ENCODE data around the gene KRTAP10-4.
"Not testable (repeated sequence)": the region's sequence is repeated elsewhere in the genome, so short reads cannot be mapped to it uniquely, and the experiment has no call there.

KRTAP10-4 gene

GRCh38 chr21:44552136-44552535, 21.4 kb upstream of the KRTAP10-4 start:
- Histone ChIP-seq H3K4me1 (ENCODE audit: control insufficient read depth, insufficient read depth, low read length) (no peaks in the 10 kb centered on the region), H3K9ac (ENCODE audit: low read depth, low read length) (no peak overlapping the region), H3K4me3 (ENCODE audit: low read length) (no peak overlapping the region), H3K4me2 (ENCODE audit: low read length) (no peak overlapping the region), H3K27me3 (ENCODE audit: control insufficient read depth, insufficient read depth, low read length) (peaks cover 74% of the 10 kb centered on the region), H3K9me3 (replicated peaks; ENCODE audit: low read length) (no peaks in the 10 kb centered on the region), H3K36me3 (ENCODE audit: insufficient read depth, low read length) (no peaks in the 10 kb centered on the region)

GRCh38 chr21:44552681-44553080, 20.8 kb upstream of the KRTAP10-4 start:
- peaks cover 80% of the 10 kb centered on the region for H3K27me3 ChIP-seq (ENCODE audit: control insufficient read depth, insufficient read depth, low read length)
- no peak overlapping the region for H3K4me2 ChIP-seq (ENCODE audit: low read length)
- H3K36me3 ChIP-seq (ENCODE audit: insufficient read depth, low read length), result no peaks in the 10 kb centered on the region
- no peak overlapping the region for H3K9ac ChIP-seq (ENCODE audit: low read depth, low read length)
- H3K4me1 ChIP-seq (ENCODE audit: control insufficient read depth, insufficient read depth, low read length), result no peaks in the 10 kb centered on the region
- no peak overlapping the region for H3K4me3 ChIP-seq (ENCODE audit: low read length)
- no peaks in the 10 kb centered on the region for H3K9me3 ChIP-seq (replicated peaks; ENCODE audit: low read length)

GRCh38 chr21:44555200-44555875, 18.2 kb upstream of the KRTAP10-4 start:
- Histone ChIP-seq H3K9me3 (replicated peaks; ENCODE audit: low read length) (no peaks in the 10 kb centered on the region), H3K4me3 (ENCODE audit: low read length) (no peak overlapping the region), H3K4me2 (ENCODE audit: low read length) (no peak overlapping the region), H3K27me3 (ENCODE audit: control insufficient read depth, insufficient read depth, low read length) (peaks cover 83% of the 10 kb centered on the region), H3K4me1 (ENCODE audit: control insufficient read depth, insufficient read depth, low read length) (no peaks in the 10 kb centered on the region), H3K36me3 (ENCODE audit: insufficient read depth, low read length) (no peaks in the 10 kb centered on the region), H3K9ac (ENCODE audit: low read depth, low read length) (no peak overlapping the region)

- Histone ChIP-seq H3K4me3 (ENCODE audit: low read length) (no peak overlapping the region), H3K27me3 (ENCODE audit: control insufficient read depth, insufficient read depth, low read length) (peaks cover 75% of the 10 kb centered on the region), H3K9ac (ENCODE audit: low read depth, low read length) (no peak overlapping the region), H3K4me1 (ENCODE audit: control insufficient read depth, insufficient read depth, low read length) (no peaks in the 10 kb centered on the region), H3K36me3 (ENCODE audit: insufficient read depth, low read length) (no peaks in the 10 kb centered on the region), H3K9me3 (replicated peaks; ENCODE audit: low read length) (no peaks in the 10 kb centered on the region), H3K4me2 (ENCODE audit: low read length) (no peak overlapping the region)
Measured at GRCh38 chr21:44556879-44557278, 16.6 kb upstream of the KRTAP10-4 start.

- no peaks in the 10 kb centered on the region for H3K9me3 ChIP-seq (replicated peaks; ENCODE audit: low read length)
- no peak overlapping the region for H3K4me2 ChIP-seq (ENCODE audit: low read length)
- peaks cover 67% of the 10 kb centered on the region for H3K27me3 ChIP-seq (ENCODE audit: control insufficient read depth, insufficient read depth, low read length)
- no peak overlapping the region for H3K9ac ChIP-seq (ENCODE audit: low read depth, low read length)
- no peaks in the 10 kb centered on the region for H3K4me1 ChIP-seq (ENCODE audit: control insufficient read depth, insufficient read depth, low read length)
- no peaks in the 10 kb centered on the region for H3K36me3 ChIP-seq (ENCODE audit: insufficient read depth, low read length)
- no peak overlapping the region for H3K4me3 ChIP-seq (ENCODE audit: low read length)
Measured at GRCh38 chr21:44557491-44558328, 15.8 kb upstream of the KRTAP10-4 start.

- H3K9me3 ChIP-seq (replicated peaks; ENCODE audit: low read length); H3K9ac ChIP-seq (ENCODE audit: low read depth, low read length); H3K36me3 ChIP-seq (ENCODE audit: insufficient read depth, low read length); H3K4me1 ChIP-seq (ENCODE audit: control insufficient read depth, insufficient read depth, low read length); H3K4me2 ChIP-seq (ENCODE audit: low read length); H3K4me3 ChIP-seq (ENCODE audit: low read length): not testable (repeated sequence)
- H3K27me3 ChIP-seq (ENCODE audit: control insufficient read depth, insufficient read depth, low read length), result peaks cover 61% of the 10 kb centered on the region
Measured at GRCh38 chr21:44558329-44558675, 15.2 kb upstream of the KRTAP10-4 start.

- Histone ChIP-seq H3K4me1 (ENCODE audit: control insufficient read depth, insufficient read depth, low read length) (no peaks in the 10 kb centered on the region), H3K27me3 (ENCODE audit: control insufficient read depth, insufficient read depth, low read length) (peaks cover 59% of the 10 kb centered on the region), H3K9me3 (replicated peaks; ENCODE audit: low read length) (no peaks in the 10 kb centered on the region), H3K36me3 (ENCODE audit: insufficient read depth, low read length) (no peaks in the 10 kb centered on the region), H3K9ac (ENCODE audit: low read depth, low read length) (no peak within 1 kb of the TSS), H3K4me3 (ENCODE audit: low read length) (no peak within 1 kb of the TSS), H3K4me2 (ENCODE audit: low read length) (no peak within 1 kb of the TSS)
Measured at GRCh38 chr21:44558695-44559094, 14.8 kb upstream of the KRTAP10-4 start, which contains the start of gene KRTAP10-3. TSS of gene KRTAP10-3 (minus strand) at chr21:44558795. CDS start at chr21:44558715, 80 bp downstream.

- Histone ChIP-seq H3K4me1 (ENCODE audit: control insufficient read depth, insufficient read depth, low read length) (no peaks in the 10 kb centered on the region), H3K4me3 (ENCODE audit: low read length) (no peak overlapping the region), H3K36me3 (ENCODE audit: insufficient read depth, low read length) (no peaks in the 10 kb centered on the region), H3K27me3 (ENCODE audit: control insufficient read depth, insufficient read depth, low read length) (peaks cover 22% of the 10 kb centered on the region), H3K4me2 (ENCODE audit: low read length) (no peak overlapping the region), H3K9me3 (replicated peaks; ENCODE audit: low read length) (no peaks in the 10 kb centered on the region), H3K9ac (ENCODE audit: low read depth, low read length) (no peak overlapping the region)
Measured at GRCh38 chr21:44564099-44564498, 9.4 kb upstream of the KRTAP10-4 start.

GRCh38 chr21:44564886-44565598, 8.5 kb upstream of the KRTAP10-4 start:
- H3K9ac ChIP-seq (ENCODE audit: low read depth, low read length), result no peak overlapping the region
- no peaks in the 10 kb centered on the region for H3K4me1 ChIP-seq (ENCODE audit: control insufficient read depth, insufficient read depth, low read length)
- H3K27me3 ChIP-seq (ENCODE audit: control insufficient read depth, insufficient read depth, low read length), result peaks cover 16% of the 10 kb centered on the region
- no peaks in the 10 kb centered on the region for H3K9me3 ChIP-seq (replicated peaks; ENCODE audit: low read length)
- no peaks in the 10 kb centered on the region for H3K36me3 ChIP-seq (ENCODE audit: insufficient read depth, low read length)
- H3K4me3 ChIP-seq (ENCODE audit: low read length), result no peak overlapping the region
- no peak overlapping the region for H3K4me2 ChIP-seq (ENCODE audit: low read length)

- Histone ChIP-seq H3K27me3 (ENCODE audit: control insufficient read depth, insufficient read depth, low read length) (peaks cover 18% of the 10 kb centered on the region), H3K4me3 (ENCODE audit: low read length) (no peak overlapping the region), H3K9me3 (replicated peaks; ENCODE audit: low read length) (peaks cover 1% of the 10 kb centered on the region), H3K4me2 (ENCODE audit: low read length) (no peak overlapping the region), H3K36me3 (ENCODE audit: insufficient read depth, low read length) (no peaks in the 10 kb centered on the region), H3K9ac (ENCODE audit: low read depth, low read length) (no peak overlapping the region), H3K4me1 (ENCODE audit: control insufficient read depth, insufficient read depth, low read length) (no peaks in the 10 kb centered on the region)
Measured at GRCh38 chr21:44566403-44566802, 7.1 kb upstream of the KRTAP10-4 start.

GRCh38 chr21:44567481-44568171, 5.9 kb upstream of the KRTAP10-4 start:
- Histone ChIP-seq H3K27me3 (ENCODE audit: control insufficient read depth, insufficient read depth, low read length) (peaks cover 19% of the 10 kb centered on the region), H3K9me3 (replicated peaks; ENCODE audit: low read length) (peaks cover 3% of the 10 kb centered on the region), H3K36me3 (ENCODE audit: insufficient read depth, low read length) (no peaks in the 10 kb centered on the region), H3K4me1 (ENCODE audit: control insufficient read depth, insufficient read depth, low read length) (no peaks in the 10 kb centered on the region), H3K4me2 (ENCODE audit: low read length) (no peak overlapping the region), H3K4me3 (ENCODE audit: low read length) (no peak overlapping the region), H3K9ac (ENCODE audit: low read depth, low read length) (no peak overlapping the region)

Data from skeletal muscle satellite cell (primary cell).